Stromal cell of bone marrow (primary cell): ENCODE results near the gene XCR1.
A peak's percentile ranks its signal among the peaks of the same experiment; 100 is the strongest.

Experiments used
- DNase-seq: peaks from one replicate; pipeline ENCODE4 v3.0.0-alpha.2; 2012; ENCODE audit warnings: low read depth

The XCR1 gene

DNA sequence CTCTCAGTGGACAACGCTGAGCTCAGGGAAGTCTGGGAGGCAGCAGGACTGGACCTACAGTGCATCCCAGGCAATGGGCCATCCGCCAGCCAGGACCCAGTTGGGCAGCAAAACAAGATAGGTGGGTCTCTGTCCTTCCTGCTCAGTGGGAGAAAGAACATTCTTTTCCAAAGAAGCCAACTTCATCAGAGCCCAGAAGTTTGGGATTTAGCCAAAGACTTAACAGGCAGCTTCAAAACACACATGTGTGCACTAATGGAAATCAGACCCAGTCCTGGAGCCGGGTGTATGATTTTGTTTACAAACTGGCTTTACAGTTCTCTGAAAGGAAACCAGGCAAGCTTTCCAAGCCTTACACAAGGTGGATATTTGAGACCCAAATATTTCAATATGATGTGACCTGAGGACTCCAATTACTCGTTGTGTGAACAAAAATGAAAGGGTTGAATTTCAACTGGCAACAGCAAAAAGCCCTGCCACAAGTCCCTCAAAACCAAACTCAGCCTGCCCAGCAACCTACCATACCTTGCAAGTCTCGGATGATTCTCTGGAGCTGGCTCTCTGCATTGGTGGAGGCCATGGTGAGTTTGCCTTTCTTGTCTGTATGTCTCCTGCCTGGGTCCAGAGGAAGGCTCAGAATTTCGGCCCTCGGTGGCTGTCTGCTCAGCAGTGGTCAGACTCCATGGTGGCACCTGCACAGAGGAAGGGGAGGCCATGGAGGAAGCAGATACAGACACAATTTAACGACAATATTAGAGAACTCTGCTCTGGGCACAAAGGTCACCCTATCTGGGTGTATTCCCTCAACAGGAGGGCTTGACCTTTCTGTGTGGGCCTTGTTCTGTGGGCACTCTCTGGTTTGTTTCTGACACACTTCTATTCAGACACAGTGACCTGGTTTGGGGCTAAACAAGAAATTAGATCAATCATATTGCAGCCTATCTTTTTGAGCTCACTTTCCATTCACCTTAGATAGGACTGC, 42.7 kb downstream of the XCR1 start:
- no peak for DNase-seq

DNA sequence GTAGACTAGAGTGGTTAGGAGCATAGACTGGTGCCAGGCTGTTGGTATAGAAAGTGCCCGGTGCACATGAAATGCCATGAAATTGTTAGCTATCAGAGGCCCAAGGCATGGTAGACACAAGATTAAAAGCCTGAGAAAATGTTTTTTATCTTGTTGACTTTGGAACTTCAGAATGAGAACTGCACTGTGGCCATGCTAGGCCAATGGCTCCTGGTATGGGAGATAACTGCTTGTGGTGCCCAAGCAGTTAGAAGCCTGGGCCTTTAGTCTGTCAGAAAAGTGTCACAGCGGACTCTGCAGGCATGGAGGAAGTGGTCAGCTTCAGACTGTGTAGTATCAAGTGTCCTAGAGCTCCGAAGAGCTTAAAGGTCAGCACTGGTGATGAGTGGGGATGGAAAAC, 43.5 kb downstream of the XCR1 start:
- DNase-seq, result no peak

DNA sequence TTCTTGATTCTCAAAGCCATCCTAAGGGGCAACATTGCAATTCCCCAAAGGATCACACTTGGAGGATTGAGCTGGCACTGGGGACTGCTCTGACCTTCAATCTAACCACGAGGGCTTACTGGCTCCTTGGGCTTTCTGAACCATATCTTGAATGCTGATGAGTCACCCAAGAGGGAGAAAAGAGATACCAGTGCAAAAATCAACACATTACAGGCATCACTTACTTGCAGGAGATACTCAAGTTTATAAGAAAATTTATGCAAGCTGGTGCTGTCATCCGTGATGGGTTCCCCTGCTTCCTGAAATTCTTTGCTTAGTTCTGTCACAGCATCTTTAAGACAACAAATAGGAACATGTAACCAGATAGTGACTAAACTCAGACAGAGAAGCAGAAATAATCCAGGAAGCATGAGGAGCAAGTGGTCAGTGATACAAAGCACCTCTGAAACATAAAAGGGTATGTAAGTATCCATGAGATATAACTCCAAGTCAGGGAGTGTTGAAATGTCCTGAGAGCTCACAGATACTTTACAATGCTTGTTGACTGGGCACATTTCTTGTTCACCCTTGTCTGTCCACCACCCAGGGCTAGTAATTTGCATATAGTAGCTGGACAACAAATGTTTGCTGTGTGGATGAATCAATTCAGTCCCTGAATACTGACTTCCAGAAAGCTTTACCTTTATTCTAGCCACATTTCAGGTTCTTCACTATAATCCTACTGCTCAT, 45.8 kb downstream of the XCR1 start:
- no peak for DNase-seq

DNA sequence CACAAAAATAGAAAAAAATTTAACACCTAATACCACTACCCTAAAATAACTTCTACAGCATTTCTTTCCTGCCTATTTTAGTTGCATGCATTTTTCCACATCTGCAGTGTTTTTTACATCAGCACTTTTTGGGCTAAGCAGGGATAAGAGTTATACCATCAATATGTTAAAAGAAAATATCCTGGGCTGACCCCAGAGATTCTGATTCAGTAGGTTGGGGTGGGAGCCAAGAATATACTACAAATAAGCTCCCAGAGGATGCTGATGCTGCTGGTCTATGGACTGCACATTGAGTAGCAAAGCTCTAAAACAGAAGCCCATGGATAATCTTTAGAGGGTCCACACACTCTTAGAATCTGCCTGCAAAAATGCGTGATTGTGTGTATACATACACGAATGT, 46.5 kb downstream of the XCR1 start:
- DNase-seq, result peak; percentile 64

DNA sequence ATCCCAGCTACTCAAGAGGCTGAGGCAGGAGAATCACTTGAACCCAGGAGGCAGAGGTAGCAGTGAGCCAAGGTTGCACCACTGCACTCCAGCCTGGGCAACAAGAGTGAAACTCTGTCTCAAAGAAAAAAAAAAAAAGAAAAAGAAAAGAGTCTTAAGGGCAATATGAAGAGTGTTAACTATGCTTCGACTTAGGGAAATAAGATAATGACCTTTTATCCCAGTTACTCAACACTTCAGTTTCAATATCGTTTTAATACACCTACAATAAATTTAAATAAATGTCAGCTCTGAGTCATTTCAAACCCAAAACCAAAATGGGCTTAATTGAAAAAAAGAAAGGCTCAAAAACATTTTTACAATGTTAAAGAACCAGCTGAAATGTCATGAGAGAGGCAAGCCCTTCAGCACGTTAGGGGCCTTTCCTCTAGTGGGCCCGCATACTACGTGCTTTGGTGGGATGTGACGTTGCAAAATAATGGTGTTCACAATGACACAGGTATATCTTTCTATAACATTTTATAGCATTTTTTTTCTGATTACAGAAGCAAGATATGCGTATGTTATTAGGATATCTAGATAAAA, 47.0 kb downstream of the XCR1 start:
- DNase-seq, result no peak

DNA sequence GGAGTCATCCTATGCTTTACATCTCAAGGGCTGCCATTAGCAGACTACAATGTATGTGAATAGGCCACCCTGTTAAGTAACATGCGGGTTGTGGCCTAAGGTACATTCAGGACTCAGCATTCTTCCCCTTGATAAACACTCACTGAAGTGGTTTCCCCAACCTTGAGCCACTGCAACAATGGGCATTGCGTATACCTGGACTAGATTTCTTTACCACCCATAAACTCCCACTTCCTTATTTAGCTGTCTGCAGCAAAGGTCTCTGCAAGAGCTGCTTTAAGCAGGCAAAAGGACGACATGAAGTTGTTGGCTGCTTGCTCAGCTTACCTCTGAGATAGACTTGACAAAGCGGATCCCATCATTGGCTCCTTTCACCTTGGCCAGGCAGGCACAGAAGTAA, 47.9 kb downstream of the XCR1 start:
- DNase-seq, result no peak

DNA sequence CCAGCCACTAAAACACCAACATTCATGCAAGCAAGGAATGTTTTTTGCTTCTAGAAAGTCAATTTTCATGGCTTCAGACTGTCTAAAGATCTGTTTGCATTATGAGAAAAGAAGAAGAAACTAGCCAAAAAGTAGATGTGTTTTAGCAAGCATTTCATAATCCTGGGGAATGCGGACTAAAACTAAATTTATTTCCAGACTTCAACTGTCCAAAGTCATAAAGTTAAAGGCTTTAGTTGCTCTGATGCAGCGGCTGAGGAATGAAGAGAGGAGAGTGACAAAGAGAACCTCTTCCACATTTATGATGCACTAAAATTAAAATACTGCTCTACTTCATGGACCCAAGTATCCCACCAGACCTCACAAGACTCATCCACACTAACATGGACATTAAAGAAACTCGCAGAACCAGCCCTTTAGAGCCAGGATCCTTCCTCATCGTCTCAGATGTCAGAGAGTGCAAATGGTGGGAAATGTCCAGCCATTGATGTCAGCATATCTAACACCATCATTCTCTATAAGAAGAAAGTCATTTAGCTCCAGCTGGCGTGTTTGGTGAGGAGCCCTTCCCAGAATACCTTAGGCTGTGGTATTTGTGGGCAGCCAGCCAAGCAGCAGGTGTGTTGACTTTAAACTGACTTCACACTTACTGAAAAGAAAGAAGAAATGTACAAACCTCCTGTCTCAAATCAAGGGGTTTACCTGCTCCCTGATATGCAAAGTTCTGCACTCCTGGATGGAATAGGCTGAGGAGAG, 49.1 kb downstream of the XCR1 start:
- DNase-seq, result no peak

DNA sequence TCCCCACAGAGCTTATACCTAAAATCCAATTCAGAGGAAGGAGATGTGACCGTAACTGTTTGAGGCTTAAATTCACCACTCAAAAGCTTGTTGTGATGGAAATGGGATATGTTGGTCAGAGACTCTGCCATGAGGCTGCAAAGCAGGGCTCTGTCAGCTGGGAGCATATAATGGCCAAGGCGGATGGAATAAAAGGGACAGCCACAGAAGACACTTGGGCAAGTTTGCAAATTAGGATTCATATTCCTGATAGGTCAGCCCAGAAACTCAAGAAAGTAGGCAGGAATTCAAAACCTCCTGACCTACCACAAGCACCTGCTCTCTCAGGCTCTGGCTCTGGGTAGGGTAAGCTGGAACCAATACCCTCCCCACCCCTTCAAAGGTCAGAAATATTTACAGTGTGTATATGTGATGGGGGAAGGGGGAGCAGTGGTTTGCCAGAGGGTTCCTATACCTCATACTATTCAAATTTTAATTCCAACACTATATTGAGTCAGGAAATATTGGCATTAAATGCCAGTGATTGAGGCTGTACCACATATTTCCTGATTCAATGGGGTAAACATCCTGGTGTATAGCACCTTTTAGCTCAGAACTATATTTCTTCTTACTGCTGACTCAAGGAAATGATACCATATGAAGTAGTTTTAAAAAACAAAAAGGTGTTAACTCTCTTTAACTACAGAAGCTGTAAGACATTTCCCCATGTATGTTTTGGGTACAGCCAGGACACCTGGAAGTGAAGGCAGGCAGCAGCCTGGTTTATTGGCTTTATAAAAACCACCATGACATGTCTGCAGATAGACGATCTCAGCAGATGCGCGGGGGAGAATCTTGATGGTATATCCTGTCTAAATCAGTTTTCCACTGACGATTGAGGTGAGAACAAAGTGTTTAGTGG, 50.8 kb downstream of the XCR1 start:
- DNase-seq, result no peak

DNA sequence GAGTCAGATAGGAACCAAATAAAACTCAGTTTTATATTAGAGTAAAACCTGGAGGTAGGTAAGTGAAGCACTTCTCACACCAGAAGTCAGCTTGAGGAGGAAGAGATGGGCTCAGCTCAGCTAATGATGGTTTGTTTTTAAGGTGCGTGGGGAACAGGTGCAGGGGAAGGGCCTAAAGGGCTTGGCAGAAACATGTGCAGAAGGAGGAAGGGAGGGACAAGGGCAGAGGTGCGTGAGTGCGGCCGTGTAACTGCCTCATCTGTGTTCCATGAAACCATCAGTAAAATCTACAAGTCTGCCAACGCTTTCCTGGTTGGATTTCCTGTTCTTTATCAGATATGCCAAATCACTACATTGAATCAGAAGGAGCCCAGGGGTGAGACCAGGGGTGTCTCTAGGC, 51.6 kb downstream of the XCR1 start:
- no peak for DNase-seq

DNA sequence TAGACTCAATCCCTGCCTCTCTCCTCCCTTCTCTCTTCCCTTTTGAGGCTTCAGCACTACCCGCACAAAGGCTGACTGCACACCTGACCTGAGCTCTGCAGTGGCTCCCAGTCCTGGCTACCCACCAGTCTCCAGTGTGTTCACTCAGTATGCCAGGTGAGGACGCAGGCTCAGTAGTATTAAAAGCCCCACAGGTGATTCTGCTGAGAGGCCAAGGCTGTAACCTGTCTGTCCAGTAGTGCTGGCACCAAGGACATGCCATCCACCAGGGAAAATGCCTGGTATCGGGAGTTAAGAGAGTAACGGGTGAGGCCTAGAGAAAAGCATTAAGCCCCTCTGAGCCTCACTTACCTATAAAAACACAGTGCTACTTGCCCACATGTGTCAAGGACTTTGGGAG, 52.6 kb downstream of the XCR1 start:
- no peak for DNase-seq

DNA sequence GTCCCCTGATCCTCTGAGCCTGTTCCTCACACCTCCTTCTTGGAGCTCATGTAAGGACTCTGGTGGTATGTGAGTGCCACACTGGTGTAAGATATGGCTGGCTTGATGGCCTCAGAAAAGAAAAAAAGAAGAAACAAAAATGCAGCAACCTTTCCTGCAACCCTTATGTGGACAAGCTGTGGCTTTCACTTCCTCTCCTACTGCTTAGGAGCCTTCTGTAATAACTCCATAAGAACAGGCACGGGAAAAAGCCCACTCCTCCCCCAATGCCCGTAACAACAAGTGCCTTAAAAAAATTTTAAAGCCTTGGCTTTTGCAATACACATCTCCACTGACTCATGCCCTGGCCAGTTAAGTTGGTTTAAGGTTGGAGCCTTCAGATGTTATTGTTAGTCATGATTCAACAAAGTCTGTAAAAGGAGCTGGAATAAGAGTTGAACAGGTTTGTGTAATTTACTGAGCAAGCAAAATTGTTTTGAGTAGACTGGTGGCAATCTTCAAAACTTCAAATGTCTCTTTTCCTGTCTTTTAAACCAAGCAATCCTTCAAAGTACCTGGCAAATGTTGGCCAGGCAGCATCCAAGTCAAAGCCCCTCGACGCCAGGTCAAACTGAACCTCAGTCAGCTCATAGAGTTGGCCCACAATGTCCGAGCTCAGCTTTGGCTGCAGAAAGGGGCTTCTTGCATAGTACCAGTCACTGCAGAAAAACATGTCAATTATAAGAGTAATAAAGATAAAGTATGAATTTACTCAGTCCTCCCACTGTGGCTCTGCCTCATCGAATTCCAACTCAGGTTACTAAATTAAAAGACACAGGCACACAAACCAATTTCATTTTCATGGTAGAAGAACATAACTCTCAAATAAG, 54.5 kb downstream of the XCR1 start:
- peak; percentile 91 for DNase-seq

DNA sequence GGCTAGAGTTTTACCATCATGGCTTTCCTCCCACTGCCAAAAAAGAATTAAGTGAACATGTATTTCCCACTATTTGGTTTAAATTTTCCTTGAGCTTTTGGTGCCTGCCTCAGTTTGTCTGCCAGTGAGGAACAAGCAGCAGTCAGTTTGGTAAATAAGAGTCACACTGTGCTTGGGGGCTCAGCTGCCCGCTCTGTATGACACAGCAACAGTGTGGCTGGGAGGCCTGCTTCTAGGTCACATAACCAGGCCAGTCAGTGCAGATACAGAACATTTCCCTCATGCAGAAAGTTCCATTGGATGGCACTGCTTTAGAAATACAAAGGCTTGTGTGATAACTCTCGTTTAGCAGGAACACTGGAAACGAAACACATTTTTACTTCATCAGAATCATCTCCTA, 57.3 kb downstream of the XCR1 start:
- DNase-seq, result no peak

DNA sequence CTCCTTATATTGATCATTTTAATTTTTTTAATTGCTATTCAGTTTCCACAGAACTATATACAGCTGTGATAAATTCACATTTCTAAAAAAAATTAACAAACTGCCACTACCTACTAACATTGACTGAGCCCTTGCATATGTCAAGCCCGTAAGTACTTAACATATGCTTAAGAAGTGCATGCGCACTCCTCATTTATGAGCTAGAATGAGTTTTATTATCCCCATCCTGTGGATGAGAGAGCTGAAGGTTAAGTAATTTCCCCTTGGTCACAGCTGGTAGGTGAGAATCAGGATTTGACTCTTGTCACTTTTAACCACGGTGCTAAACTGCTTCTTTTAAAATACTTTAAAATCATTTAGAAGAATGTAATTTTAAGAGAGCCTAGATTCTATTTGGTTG, 58.2 kb downstream of the XCR1 start:
- no peak for DNase-seq

DNA sequence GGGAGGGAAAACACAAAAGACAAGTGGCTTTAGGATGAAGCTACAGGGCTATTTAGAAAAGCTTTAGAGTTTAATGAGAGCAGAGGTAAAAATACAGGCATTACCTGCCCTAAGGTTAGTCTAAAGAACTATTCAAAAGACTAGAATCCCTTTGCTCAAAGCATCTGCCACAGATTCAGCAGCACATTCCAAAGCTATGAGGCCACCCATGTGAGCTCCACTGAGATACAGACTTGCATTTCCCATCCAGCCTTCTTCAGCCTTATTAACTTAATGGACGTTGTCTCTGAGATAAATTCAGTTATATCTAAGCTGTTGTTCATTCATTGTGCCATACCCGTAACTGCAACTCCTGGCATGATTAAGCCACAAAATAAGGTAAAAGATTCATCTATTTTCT, 58.6 kb downstream of the XCR1 start:
- no peak for DNase-seq

DNA sequence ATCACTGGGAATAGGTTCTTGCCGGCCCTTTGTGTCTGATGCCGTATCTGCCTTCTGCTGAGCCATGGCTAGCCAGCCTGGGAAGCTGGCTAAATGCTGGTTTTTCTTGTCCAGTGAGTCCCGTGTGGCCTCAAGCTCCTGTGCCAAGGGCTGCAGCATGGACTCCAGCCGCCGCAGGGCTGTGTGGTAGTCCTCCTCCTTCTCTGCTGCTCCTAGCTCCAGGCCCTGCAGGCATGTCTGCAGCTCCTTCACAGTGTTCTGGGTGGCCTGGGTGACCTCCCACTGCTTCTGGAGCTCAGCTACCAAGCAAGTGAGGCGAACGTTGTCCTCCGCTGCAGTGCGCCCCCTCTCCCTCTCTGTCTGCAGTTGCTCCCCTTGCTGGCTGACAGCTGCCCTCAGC, 59.1 kb downstream of the XCR1 start:
- DNase-seq, result no peak

DNA sequence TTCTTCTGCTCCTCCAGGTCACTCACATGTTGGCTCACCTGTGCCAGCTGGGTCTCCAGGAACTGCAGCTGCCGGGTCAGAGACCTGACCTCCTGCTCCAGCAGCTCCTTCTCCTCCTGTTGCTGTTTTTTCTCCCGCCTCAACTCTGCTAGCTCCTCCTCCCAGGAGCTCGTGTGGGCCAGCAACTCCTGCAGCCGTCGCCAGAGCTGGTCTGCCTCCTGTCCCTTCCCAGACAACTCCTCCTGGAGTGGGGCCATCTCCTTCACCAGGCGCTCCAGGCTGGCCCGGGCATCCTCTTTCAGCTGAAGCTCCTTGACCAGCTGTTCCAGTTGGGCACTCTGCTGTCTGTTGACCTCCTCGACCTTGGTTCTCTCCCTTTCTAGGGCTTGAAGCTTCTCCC, 59.6 kb downstream of the XCR1 start:
- DNase-seq, result no peak
